ENCODE data around the gene SLC2A9.
"Not testable (repeated sequence)": the region's sequence is repeated elsewhere in the genome, so short reads cannot be mapped to it uniquely, and the experiment has no call there.

GRCh38 chr4:9900633-9901032 lies 120.7 kb downstream of the SLC2A9 start:
- TF ChIP-seq RAD21 (IDR thresholded peaks at IDR 0.05; ENCODE audit: low read length); CTCF (conservative IDR thresholded peaks at IDR 0.05; ENCODE audit: low read depth, low read length); MAZ (IDR thresholded peaks at IDR 0.05; ENCODE audit: borderline replicate concordance, low read depth, low read length); POLR2A (IDR thresholded peaks at IDR 0.05; ENCODE audit: low read depth, low read length); SMC3 (IDR thresholded peaks at IDR 0.05; ENCODE audit: low read depth, low read length); BHLHE40 (IDR thresholded peaks at IDR 0.05; ENCODE audit: low read depth, low read length); RFX5 (IDR thresholded peaks at IDR 0.05; ENCODE audit: low read depth, low read length); CEBPB (IDR thresholded peaks at IDR 0.05; ENCODE audit: low read depth, low read length); USF2 (IDR thresholded peaks at IDR 0.05; ENCODE audit: low read depth, low read length); MXI1 (IDR thresholded peaks at IDR 0.05; ENCODE audit: borderline replicate concordance, low read depth, low read length); ELK1 (IDR thresholded peaks at IDR 0.05; ENCODE audit: borderline replicate concordance, low read depth, low read length); NFE2L2 (IDR thresholded peaks at IDR 0.05; ENCODE audit: low read depth, low read length): not testable (repeated sequence)
